ENCODE data around the gene MMP28.

The MMP28 gene

DNA sequence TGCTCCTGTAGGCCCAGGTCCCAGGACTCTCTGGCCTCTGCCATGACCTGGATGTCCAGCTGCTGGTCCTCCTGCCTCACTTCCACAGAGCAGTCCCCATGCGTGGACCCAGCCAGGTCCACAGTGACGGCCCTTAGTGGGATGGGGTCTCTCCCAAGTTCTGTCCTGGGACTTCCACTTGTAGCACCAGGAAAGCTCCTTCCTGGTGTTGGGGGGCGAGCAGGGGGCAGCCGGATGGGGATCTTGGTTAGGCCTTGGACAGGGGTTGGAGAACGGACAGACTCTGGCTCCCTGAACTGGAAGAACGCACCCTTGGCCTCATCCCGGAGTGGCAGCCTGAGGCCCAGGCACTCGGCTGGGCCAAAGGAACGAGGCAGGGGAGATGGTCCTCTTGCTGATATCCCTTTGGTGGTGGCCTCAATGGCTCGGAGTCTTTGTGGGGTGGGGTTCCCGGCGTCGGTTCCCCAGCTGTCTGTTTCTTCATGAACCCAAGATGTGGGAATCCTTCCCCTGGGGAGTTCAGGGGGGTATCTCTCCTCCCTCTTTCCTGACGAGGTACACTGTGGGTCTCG lies 49.6 kb downstream of the MMP28 start:
- no peak for DNase-seq

GRCh38 chr17:35745246-35745645 lies 50.2 kb downstream of the MMP28 start:
- DNase-seq, result no peak

GRCh38 chr17:35744830-35745229 lies 50.6 kb downstream of the MMP28 start:
- DNase-seq, result no peak

DNA sequence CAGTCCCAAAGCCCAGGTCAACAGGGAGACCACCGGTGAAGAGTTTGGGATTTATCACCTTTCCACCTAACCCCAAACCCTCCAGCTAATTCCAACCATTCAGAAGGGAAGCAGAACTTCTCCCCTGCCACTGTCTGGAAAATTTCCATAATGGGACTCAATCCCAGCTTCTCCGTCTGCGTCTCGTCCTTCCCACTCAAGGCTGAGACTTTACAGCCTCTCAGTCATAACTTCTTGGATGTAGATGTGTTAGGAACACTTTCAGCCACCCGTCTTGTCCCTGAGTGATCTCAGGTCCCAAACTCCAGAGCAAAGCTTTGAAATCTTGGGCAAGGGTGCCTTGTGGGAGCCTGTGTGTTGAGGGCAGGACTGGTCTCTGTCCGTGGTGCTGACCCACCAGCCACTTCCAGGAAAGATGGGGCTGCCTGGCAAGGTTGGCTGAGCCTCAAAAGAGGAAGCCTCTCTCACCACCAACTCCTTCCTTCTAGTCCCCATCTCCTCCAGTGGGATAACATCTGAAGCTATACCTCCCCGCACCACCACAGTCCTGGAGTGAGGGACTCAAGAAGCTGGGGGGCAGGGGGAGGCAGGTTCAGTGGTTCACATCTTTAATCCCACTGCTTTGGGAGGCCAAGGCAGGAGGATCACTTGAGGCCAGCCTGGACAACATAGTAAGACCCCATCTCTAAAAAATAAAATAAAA lies 51.7 kb downstream of the MMP28 start:
- no peak for DNase-seq

DNA sequence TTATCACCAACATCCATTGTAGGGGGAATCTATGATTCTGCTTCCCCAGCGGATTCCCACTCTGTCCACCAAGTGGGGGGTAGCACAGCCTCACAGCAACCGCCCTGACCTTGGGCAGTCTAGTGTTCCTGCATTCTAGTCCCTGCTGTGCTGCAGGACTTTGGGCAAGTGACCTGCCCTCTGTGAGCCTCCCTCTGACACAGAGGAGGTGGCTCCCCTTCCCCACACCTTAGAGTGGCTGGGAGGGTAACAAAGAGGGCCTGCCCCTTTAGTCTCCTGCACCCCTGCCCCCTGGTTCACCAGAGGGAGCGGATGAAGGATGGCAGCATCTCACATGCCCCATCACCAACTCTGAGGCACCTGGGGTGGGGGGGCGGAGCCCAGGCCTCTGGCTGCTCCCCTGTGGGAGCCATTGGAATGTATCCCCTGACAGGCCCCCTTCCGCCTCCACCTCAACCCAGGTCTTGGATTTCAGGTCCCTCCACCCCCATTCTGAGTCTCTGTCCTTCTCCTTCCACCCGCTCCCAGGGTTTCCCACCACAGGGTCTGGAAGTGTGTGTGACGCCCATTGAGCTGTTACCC lies 52.5 kb downstream of the MMP28 start:
- no peak for DNase-seq

GRCh38 chr17:35742496-35742895 lies 52.9 kb downstream of the MMP28 start:
- no peak for DNase-seq

- DNase-seq, result peak in 8 of 51 donors; percentile 8 to 42 (median 18)
Measured at GRCh38 chr17:35740997-35741931, 54.2 kb downstream of the MMP28 start.

DNA sequence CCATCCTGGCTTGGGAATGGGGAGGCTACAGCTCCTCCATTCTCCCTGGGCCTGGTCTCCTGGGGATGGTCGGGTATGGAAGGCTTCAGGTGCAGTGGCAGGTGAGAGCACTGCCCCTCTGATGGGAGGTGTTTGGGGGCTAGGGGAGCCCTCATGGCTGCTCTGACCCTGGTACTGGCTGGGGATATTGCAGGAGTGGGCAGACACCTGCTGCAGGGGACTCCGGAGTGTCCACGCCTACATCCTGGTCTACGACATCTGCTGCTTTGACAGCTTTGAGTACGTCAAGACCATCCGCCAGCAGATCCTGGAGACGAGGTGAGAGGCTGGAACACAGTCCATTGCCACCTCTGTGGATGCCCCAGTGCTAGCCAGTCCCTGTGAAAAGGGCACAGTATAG lies 55.2 kb downstream of the MMP28 start:
- DNase-seq, result no peak

DNA sequence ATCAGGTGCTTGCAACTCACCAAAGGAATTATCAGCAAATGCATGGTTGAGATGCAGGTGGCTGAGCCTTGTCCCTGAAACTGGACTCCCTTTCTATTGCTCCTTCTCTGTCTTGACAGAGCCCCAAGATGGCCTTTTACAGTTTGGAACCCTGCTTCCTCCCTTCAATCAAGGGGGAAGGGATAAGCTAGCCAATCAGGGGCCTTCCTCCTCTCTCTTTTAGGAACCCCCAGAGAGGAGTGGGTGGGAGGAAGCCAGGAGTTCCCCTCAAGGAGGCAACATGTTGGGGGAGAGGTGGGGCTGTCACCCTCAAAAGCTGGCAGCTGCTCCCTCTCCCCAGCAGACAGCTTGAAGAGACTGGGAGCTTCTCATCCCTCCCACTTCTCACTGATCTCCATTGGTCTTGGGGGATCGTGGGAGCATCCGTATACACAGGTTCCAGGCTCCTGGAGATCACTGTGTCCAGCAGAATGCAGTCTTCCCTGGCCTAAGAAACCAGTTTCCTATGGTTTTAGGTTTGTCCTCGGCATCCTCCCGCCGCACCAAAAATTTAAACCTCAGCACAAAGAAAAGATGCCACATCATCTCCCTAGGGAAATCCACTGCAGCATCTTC lies 56.8 kb downstream of the MMP28 start:
- no peak for DNase-seq

GRCh38 chr17:35736236-35736635 lies 59.2 kb downstream of the MMP28 start:
- no peak for DNase-seq

GRCh38 chr17:35735036-35735805 lies 60.2 kb downstream of the MMP28 start:
- no peak for DNase-seq

GRCh38 chr17:35734396-35734795 lies 61.0 kb downstream of the MMP28 start:
- no peak for DNase-seq

DNA sequence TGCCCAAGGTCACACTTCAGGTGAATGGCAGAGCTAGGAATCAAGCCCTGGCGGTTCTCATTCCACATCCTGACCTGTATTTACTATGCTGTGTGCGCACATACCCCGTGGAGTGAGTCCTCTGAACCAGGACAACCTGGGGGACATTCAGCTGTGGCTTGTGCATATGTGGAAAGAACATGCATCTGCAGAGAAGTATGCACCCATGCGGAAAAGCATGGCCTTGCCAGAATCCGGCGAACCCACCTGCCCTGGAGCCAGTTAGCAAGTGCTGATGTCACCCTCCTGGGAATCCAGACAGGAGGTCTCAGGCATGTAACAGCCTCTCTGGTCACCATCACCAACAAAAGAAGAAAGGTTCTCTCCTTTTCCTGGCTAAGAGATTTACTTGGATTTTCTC lies 62.1 kb downstream of the MMP28 start:
- DNase-seq, result no peak

GRCh38 chr17:35732806-35733136 lies 62.7 kb downstream of the MMP28 start:
- DNase-seq, result no peak

- peak in 4 of 51 donors; percentile 15 to 34 (median 27) for DNase-seq
Measured at GRCh38 chr17:35731917-35732805, 63.3 kb downstream of the MMP28 start.

DNA sequence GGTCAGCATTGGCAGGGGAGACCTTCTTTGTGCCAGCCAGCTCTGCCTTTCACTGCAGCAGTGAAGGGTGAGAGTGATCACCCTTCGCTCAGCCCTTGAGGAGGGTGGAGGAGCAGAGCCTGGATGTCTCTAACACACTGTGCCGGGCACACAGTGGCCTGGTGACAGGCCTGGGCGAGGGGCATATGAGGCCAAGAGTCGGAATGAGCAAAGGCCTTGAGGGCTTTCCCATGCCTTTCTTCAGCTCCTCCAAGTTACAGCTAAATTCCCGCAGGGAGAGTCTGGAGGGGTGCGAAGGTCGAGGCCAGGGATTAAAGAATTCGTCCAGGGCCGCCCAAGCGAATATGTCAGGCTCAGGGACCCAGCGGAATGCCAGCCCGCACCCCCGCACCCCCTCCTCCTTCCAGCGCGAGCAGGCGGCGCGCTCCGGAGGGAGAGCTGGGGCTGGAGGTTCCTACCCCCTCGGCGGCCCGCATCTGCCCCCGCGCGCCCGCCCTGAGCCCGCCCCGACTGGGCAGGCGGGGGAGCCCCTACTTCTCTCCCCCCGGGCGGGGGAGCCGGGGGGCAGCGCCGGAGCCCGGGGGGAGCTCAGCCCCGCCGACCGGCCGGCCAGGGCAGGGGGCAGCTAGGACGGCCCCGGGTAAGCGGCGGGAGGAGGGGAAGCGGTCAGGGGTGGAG lies 64.1 kb downstream of the MMP28 start, which contains the start of gene RASL10B:
TSS of gene RASL10B (plus strand) at position 401 of the 678 bp plus-strand sequence. CDS start 3,546 bp downstream, outside the sequence.
- peak in 37 of 51 donors; percentile 8 to 67 (median 39) for DNase-seq

DNA sequence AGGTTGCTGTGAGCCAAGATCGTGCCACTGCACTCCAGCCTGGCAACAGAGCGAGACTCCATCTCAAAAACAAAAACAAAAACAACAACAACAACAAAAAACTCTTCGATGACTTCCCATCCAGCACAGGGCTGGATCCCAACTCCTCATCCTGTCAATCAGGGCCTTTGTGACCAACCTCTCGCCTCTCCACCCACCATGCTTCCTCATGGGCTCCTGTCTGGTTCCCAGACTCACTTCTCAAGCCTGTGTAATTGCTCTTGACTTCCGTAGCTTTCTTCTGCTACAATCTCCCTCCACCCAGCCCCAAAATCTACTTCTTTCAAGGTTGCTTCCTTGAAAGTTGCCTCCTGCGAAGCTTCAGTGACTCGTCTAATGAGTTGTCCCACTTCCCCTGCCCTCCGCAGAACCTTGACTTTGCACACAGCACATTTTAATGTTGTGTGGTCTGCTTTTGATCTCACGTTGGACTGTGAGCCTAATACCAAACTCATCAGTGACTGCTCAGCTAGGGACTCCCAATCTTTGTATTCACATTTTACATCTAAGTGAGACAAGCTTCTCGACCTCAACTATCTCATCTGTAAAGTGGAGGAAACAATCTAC lies 64.9 kb downstream of the MMP28 start:
- no peak for DNase-seq

GRCh38 chr17:35729405-35729833 lies 66.0 kb downstream of the MMP28 start:
- no peak for DNase-seq

DNA sequence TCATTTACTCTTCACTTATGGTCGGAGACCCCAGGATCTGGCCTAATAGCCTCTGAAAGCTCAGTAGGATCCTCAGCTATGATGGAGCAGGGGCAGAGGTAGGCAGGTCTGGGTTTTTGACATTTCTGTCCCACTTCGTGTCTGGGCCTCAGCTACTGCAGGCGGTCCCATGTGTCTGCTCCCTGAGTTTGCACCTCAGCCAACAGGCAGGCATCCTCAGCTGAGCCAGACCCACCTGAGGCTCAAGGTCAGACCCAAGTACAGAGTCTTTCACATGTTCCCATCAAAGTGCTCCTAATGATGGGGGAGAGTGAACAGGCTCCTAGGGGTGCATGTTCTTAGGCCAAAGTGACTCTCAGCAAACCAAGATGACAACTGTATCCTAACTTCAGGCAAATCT lies 66.9 kb downstream of the MMP28 start:
- DNase-seq, result no peak

All from hypothalamus (tissue), 51 donors.